ENCODE data around the gene PLCB1. TPM values are rescaled to one million over a fixed set of nuclear protein-coding genes. Genes with fewer than 3 reads are reported as not detected.

Gene PLCB1
- total and polyA plus RNA-seq, 2 experiments from 2014 or later: 6.7 to 20.5 TPM

DNA sequence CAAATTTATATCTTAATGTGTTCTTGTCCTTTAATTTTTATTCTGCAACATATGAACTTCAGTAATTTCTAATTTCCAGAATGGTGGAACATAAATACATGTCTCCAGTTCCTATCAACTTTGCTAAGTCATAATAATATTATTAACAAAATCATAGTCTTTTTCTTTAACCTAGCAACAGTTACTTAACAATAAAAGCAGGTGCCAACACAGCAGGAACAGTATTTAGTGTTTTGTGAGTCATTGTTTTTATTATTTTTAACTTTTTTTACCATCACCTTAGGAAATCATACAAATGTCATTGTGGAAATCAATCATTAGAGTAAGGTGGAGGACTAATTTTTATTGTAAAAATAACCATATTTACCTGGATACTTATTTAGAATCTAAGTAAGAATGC, 133.5 kb downstream of the PLCB1 start:
- no peaks in the 10 kb centered on the region for H3K9me2 ChIP-seq (replicated peaks; ENCODE audit: insufficient read depth)
- no peaks in the 10 kb centered on the region for H3K4me1 ChIP-seq (ENCODE audit: insufficient read depth)
- H3K79me2 ChIP-seq: no peaks in the 10 kb centered on the region
- no peak overlapping the region for H2AFZ ChIP-seq
- DNase-seq (ENCODE audit: low spot score): no peak
- no peaks in the 10 kb centered on the region for H3K27me3 ChIP-seq
- no peak overlapping the region for H3K4me2 ChIP-seq
- no peaks in the 10 kb centered on the region for H3K36me3 ChIP-seq (replicated peaks; ENCODE audit: insufficient read depth, low read depth)
- H3K4me3 ChIP-seq: no peak overlapping the region
- H3K9me3 ChIP-seq (ENCODE audit: low read depth): no peaks in the 10 kb centered on the region
- no peaks in the 10 kb centered on the region for H4K20me1 ChIP-seq (ENCODE audit: insufficient read depth, poor library complexity, severe bottlenecking)
- H3K27ac ChIP-seq: no peak overlapping the region
- TF ChIP-seq EZH2 (IDR thresholded peaks at IDR 0.05; ENCODE audit: borderline replicate concordance) (no peak), EZH2phosphoT487 (IDR thresholded peaks at IDR 0.05; ENCODE audit: low read depth, severe bottlenecking, unreplicated experiment) (no peak)
- TF ChIP-seq, protein P1, sequence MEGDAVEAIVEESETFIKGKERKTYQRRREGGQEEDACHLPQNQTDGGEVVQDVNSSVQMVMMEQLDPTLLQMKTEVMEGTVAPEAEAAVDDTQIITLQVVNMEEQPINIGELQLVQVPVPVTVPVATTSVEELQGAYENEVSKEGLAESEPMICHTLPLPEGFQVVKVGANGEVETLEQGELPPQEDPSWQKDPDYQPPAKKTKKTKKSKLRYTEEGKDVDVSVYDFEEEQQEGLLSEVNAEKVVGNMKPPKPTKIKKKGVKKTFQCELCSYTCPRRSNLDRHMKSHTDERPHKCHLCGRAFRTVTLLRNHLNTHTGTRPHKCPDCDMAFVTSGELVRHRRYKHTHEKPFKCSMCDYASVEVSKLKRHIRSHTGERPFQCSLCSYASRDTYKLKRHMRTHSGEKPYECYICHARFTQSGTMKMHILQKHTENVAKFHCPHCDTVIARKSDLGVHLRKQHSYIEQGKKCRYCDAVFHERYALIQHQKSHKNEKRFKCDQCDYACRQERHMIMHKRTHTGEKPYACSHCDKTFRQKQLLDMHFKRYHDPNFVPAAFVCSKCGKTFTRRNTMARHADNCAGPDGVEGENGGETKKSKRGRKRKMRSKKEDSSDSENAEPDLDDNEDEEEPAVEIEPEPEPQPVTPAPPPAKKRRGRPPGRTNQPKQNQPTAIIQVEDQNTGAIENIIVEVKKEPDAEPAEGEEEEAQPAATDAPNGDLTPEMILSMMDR (IDR thresholded peaks at IDR 0.05; ENCODE audit: poor library complexity): no peak

- no peak overlapping the region for H3K4me2 ChIP-seq
- no peaks in the 10 kb centered on the region for H3K9me3 ChIP-seq (ENCODE audit: low read depth)
- 92% methylated on average over 6 of the region's 6 CpGs for WGBS (ENCODE audit: low lambda C conversion rate, missing lambda C conversion rate)
- no peaks in the 10 kb centered on the region for H3K27me3 ChIP-seq
- no peak overlapping the region for H3K27ac ChIP-seq
- H2AFZ ChIP-seq: no peak overlapping the region
- H3K9me2 ChIP-seq (replicated peaks; ENCODE audit: insufficient read depth): no peaks in the 10 kb centered on the region
- no peak overlapping the region for H3K4me3 ChIP-seq
- H3K36me3 ChIP-seq (replicated peaks; ENCODE audit: insufficient read depth, low read depth): no peaks in the 10 kb centered on the region
- no peaks in the 10 kb centered on the region for H3K4me1 ChIP-seq (ENCODE audit: insufficient read depth)
- no peaks in the 10 kb centered on the region for H3K79me2 ChIP-seq
- H4K20me1 ChIP-seq (ENCODE audit: insufficient read depth, poor library complexity, severe bottlenecking): no peaks in the 10 kb centered on the region
- TF ChIP-seq, protein P1 (IDR thresholded peaks at IDR 0.05; ENCODE audit: poor library complexity): no peak
- no peak for TF ChIP-seq EZH2 (IDR thresholded peaks at IDR 0.05; ENCODE audit: borderline replicate concordance)
- TF ChIP-seq EZH2phosphoT487 (IDR thresholded peaks at IDR 0.05; ENCODE audit: low read depth, severe bottlenecking, unreplicated experiment): no peak
- no peak for DNase-seq (ENCODE audit: low spot score)
Measured at GRCh38 chr20:8267009-8267408, 134.9 kb downstream of the PLCB1 start.

- 85% methylated on average over 2 of the region's 2 CpGs for WGBS (ENCODE audit: low lambda C conversion rate, missing lambda C conversion rate)
- H3K9me3 ChIP-seq (ENCODE audit: low read depth): no peaks in the 10 kb centered on the region
- no peak for DNase-seq (ENCODE audit: low spot score)
- H3K36me3 ChIP-seq (replicated peaks; ENCODE audit: insufficient read depth, low read depth): no peaks in the 10 kb centered on the region
- H3K9me2 ChIP-seq (replicated peaks; ENCODE audit: insufficient read depth): no peaks in the 10 kb centered on the region
- TF ChIP-seq EZH2 (IDR thresholded peaks at IDR 0.05; ENCODE audit: borderline replicate concordance) (no peak), EZH2phosphoT487 (IDR thresholded peaks at IDR 0.05; ENCODE audit: low read depth, severe bottlenecking, unreplicated experiment) (no peak)
- TF ChIP-seq, protein P1 (IDR thresholded peaks at IDR 0.05; ENCODE audit: poor library complexity): no peak
- no peaks in the 10 kb centered on the region for H4K20me1 ChIP-seq (ENCODE audit: insufficient read depth, poor library complexity, severe bottlenecking)
- H2AFZ ChIP-seq: no peak overlapping the region
- H3K4me3 ChIP-seq: no peak overlapping the region
- H3K4me1 ChIP-seq (ENCODE audit: insufficient read depth): no peaks in the 10 kb centered on the region
- H3K27me3 ChIP-seq: no peaks in the 10 kb centered on the region
- no peak overlapping the region for H3K27ac ChIP-seq
- no peak overlapping the region for H3K4me2 ChIP-seq
- H3K79me2 ChIP-seq: no peaks in the 10 kb centered on the region
Measured at GRCh38 chr20:8271727-8272126, 139.7 kb downstream of the PLCB1 start.

DNA sequence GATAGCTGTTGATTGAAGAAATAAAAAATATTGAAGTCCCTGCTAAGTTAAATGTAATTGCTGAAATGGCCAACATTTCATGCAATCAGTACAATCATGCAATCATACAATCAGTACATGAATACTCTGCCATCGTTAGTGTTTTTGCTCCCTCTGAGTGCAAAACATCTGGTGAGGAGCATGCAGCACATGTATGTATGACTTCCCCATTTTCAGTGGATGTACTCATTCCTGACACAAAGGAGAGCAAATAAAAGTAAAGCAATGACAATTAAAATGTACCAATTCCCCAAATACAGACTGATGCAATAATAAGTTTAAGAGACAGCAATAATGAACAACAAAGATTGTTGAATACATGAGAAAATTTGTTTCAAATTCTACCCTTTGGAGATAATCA, 140.7 kb downstream of the PLCB1 start:
- no peak for TF ChIP-seq EZH2phosphoT487 (IDR thresholded peaks at IDR 0.05; ENCODE audit: low read depth, severe bottlenecking, unreplicated experiment)
- TF ChIP-seq, protein P1 (IDR thresholded peaks at IDR 0.05; ENCODE audit: poor library complexity): no peak
- no peak for TF ChIP-seq EZH2 (IDR thresholded peaks at IDR 0.05; ENCODE audit: borderline replicate concordance)
- Histone ChIP-seq H4K20me1 (ENCODE audit: insufficient read depth, poor library complexity, severe bottlenecking) (no peaks in the 10 kb centered on the region), H3K79me2 (no peaks in the 10 kb centered on the region), H3K4me1 (ENCODE audit: insufficient read depth) (no peaks in the 10 kb centered on the region), H3K9me2 (replicated peaks; ENCODE audit: insufficient read depth) (no peaks in the 10 kb centered on the region), H2AFZ (no peak overlapping the region), H3K9me3 (ENCODE audit: low read depth) (no peaks in the 10 kb centered on the region), H3K27ac (no peak overlapping the region), H3K27me3 (no peaks in the 10 kb centered on the region), H3K4me2 (no peak overlapping the region), H3K4me3 (no peak overlapping the region), H3K36me3 (replicated peaks; ENCODE audit: insufficient read depth, low read depth) (no peaks in the 10 kb centered on the region)
- 89% methylated on average over 1 of the region's 1 CpG for WGBS (ENCODE audit: low lambda C conversion rate, missing lambda C conversion rate)
- no peak for DNase-seq (ENCODE audit: low spot score)

Data from hepatocyte (in vitro differentiated cells).